Prostate gland (tissue), 2 donors: ENCODE measurements around the gene VPS37C. TPM values are rescaled to one million over a fixed set of nuclear protein-coding genes. Genes with fewer than 3 reads are reported as not detected.

Experiments used
- DNase-seq: peaks from one replicate; pipeline ENCODE4 v3.0.0-alpha.2; 2019; ENCODE audit warnings: low spot score
- H3K27ac ChIP-seq, 2 donors: fragments of 200-600 bp; sonication (generic); 2 replicates each; pipeline ENCODE4 v1.5.1; 2017 to 2019
- H3K27me3 ChIP-seq: fragments of 200-600 bp; sonication (generic); replicated peaks from 2 replicates; pipeline ENCODE4 v1.5.1; 2019; ENCODE audit not compliant: insufficient read depth
- H3K36me3 ChIP-seq, 2 donors: fragments of 200-600 bp; sonication (generic); 1 replicate in 1 of 2; 2 replicates in 1 of 2; pipeline versions ENCODE4 v1.5.1 to v1.8.1; 2017 to 2019
- H3K4me1 ChIP-seq: fragments of 200-600 bp; sonication (generic); replicated peaks from 2 replicates; pipeline ENCODE4 v1.5.1; 2019
- H3K4me3 ChIP-seq, 2 donors: fragments of 200-600 bp; sonication (generic); 2 replicates each; pipeline ENCODE4 v1.5.1; 2017 to 2019
- H3K9me3 ChIP-seq: fragments of 200-600 bp; sonication (generic); 2 replicates; pipeline ENCODE4 v1.5.1; 2017
- CTCF ChIP-seq, 4 experiments: fragments of 200-600 bp in 2 of 4; fragments of 450-650 bp in 2 of 4; sonication (generic) in 2 of 4; IDR thresholded peaks; 1 replicate in 3 of 4; 2 replicates in 1 of 4; pipeline ENCODE4 v1.5.1; 2016 to 2019; ENCODE audit warnings: antibody characterized with exemption in 4 of 4, mild to moderate bottlenecking in 2 of 4, moderate library complexity in 2 of 4
- POLR2A ChIP-seq: fragments of 450-650 bp; IDR thresholded peaks from one replicate; pipeline ENCODE4 v1.6.1; 2016; ENCODE audit warnings: antibody characterized with exemption, mild to moderate bottlenecking
- POLR2AphosphoS5 ChIP-seq: sonication (generic); formaldehyde crosslinking; IDR thresholded peaks from one replicate; pipeline ENCODE4 v1.6.1; 2017; ENCODE audit warnings: antibody characterized with exemption
- WGBS: methylation state at CpG from one replicate; pipeline ENCODE4 v1.1.5; 2018; 5-methylcytosine and 5-hydroxymethylcytosine counted together
- intact Hi-C: fragments of 100-400 bp; cut with DNase I; formaldehyde crosslinking; loops from one replicate; pipeline ENCODE4 v1.14.2; 2022
- total RNA-seq, 2 donors: library from RNA; depleted of rRNA; stranded (reverse); fragments of >200 nt; gene quantifications; one replicate each; pipeline ENCODE4 v1.1.0, GENCODE V29; 2016

VPS37C gene
- total RNA-seq, 2 donors from 2014 or later: 32.2 to 38.8 TPM

- Histone ChIP-seq H3K9me3 (no peaks in the 10 kb centered on the region), H3K4me1 (peaks cover 2% of the 10 kb centered on the region), H3K36me3 (no peaks in the 10 kb centered on the region), H3K4me3 (no peak overlapping the region), H3K27ac (no peak overlapping the region), H3K27me3 (no peaks in the 10 kb centered on the region)
- DNase-seq: no peak
- 61% methylated on average over 9 of the region's 9 CpGs for WGBS
- no peak for TF ChIP-seq POLR2AphosphoS5
- TF ChIP-seq POLR2A: no peak
- TF ChIP-seq CTCF (IDR thresholded peaks at IDR 0.05): no peak
- intact Hi-C loops: no loop called here
These were observed 42.2 kb downstream of the VPS37C start for GRCh38 chr11:61119055-61119454.

- H3K36me3 ChIP-seq: no peaks in the 10 kb centered on the region
- DNase-seq: no peak
- WGBS: 92% methylated on average over 9 of the region's 9 CpGs
These were observed 42.8 kb downstream of the VPS37C start for GRCh38 chr11:61118406-61118805.

GRCh38 chr11:61118004-61118403 lies 43.2 kb downstream of the VPS37C start:
- 94% methylated on average over 9 of the region's 9 CpGs for WGBS
- intact Hi-C loops: no loop called here

More at GRCh38 chr11:61118406-61118805, 42.8 kb downstream of the VPS37C start:
- Histone ChIP-seq H3K27ac (no peak overlapping the region), H3K9me3 (no peaks in the 10 kb centered on the region), H3K27me3 (no peaks in the 10 kb centered on the region), H3K4me1 (peaks cover 2% of the 10 kb centered on the region), H3K4me3 (no peak overlapping the region)
- intact Hi-C loops: no loop called here
- TF ChIP-seq CTCF (IDR thresholded peaks at IDR 0.05) (no peak), POLR2A (no peak)

GRCh38 chr11:61117168-61117520 lies 44.1 kb downstream of the VPS37C start:
- intact Hi-C loops: no loop called here
- 81% methylated on average over 2 of the region's 2 CpGs for WGBS

More at GRCh38 chr11:61118004-61118403, 43.2 kb downstream of the VPS37C start:
- no peak for DNase-seq
- Histone ChIP-seq H3K27me3 (no peaks in the 10 kb centered on the region), H3K36me3 (no peaks in the 10 kb centered on the region), H3K4me3 (no peak overlapping the region), H3K9me3 (no peaks in the 10 kb centered on the region), H3K27ac (no peak overlapping the region), H3K4me1 (peaks cover 2% of the 10 kb centered on the region)
- TF ChIP-seq POLR2AphosphoS5 (no peak), CTCF (IDR thresholded peaks at IDR 0.05) (no peak), POLR2A (no peak)

More at GRCh38 chr11:61117168-61117520, 44.1 kb downstream of the VPS37C start:
- Histone ChIP-seq H3K36me3 (no peaks in the 10 kb centered on the region), H3K27ac (no peak overlapping the region), H3K27me3 (no peaks in the 10 kb centered on the region), H3K9me3 (no peaks in the 10 kb centered on the region), H3K4me3 (no peak overlapping the region), H3K4me1 (peaks cover 2% of the 10 kb centered on the region)
- DNase-seq: no peak
- no peak for TF ChIP-seq CTCF (IDR thresholded peaks at IDR 0.05)
- TF ChIP-seq POLR2AphosphoS5: no peak
- TF ChIP-seq POLR2A: no peak
